Astrocyte of the spinal cord (primary cell): ENCODE measurements around the gene NLRP10.

Source experiments
- DNase-seq: peaks from one replicate; pipeline ENCODE4 v3.0.0; 2011; ENCODE audit warnings: low read depth, low spot score
- H3K4me3 ChIP-seq: 2 replicates; pipeline ENCODE4 v1.5.1; 2011; ENCODE audit warnings: low read depth, mild to moderate bottlenecking, low read length, moderate library complexity
- CTCF ChIP-seq: IDR thresholded peaks from 2 replicates; pipeline ENCODE4 v1.5.1; 2012; ENCODE audit warnings: low read depth, mild to moderate bottlenecking, low read length, inconsistent platforms
- in situ Hi-C: cut with HindIII; loops from 2 replicates; pipeline ENCODE4 v1.10.0; 2017; ENCODE audit warnings: low sequenced_read_pairs

Gene NLRP10

GRCh38 chr11:7981619-7982157, 16.4 kb upstream of the NLRP10 start:
- H3K4me3 ChIP-seq: no peak overlapping the region
- DNase-seq: no peak
- no peak for TF ChIP-seq CTCF
- in situ Hi-C loops: no loop called here

DNA sequence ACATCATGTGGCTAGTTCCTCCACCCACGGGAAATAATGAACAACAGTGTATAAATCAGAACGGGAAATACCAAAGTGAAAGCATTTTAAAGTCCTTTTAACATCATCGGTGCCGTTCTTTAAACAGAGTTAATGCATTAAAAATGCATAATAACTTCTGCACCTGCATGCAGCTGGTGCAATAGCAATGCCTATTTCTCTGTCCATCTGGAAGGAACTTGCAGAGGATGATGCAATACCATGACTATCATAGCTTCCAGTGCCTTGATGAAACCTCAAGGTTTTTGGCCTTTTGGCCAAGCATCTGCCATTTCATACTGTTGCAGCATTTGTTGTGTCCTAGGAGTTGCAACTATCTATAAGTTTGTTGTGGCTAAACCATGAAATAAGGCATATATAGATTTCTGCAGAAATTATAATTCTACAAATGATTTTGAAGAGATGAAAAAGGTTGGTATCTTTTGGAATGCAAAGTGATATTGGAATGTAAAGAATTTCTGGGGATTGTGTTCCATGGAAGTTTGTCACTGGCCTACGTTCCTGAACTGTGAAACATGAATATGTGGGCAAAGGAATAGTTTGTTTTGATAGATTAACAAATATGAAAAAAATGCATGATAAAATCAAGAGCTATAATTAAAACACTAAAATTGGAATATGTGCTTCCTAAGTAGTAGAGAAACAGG, 12.1 kb upstream of the NLRP10 start:
- peak; percentile 83 for DNase-seq
- in situ Hi-C loops: no loop called here
- no peak overlapping the region for H3K4me3 ChIP-seq
- no peak for TF ChIP-seq CTCF

- in situ Hi-C loops: no loop called here
- H3K4me3 ChIP-seq: no peak overlapping the region
- DNase-seq: no peak
- no peak for TF ChIP-seq CTCF
Observed at GRCh38 chr11:7974668-7975067, 9.4 kb upstream of the NLRP10 start.

DNA sequence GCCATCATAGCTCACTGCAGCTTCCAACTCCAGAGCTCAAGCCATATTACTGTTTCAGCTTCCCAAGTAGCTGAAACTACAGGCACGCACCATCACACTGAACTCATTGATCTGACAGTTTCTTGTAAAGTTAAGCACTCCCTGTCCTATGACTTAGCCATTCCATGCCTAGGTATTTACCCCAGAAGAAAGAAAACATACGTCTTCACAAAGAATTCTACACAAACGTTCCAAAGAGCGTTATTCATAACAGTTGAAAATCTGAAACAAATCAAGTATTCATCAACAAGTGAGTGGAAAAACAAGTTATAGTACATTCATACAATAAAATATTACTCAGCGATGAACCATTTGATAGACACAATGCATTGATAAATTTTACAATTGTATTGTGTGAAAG, 7.8 kb upstream of the NLRP10 start:
- DNase-seq: no peak
- in situ Hi-C loops: no loop called here
- no peak overlapping the region for H3K4me3 ChIP-seq
- no peak for TF ChIP-seq CTCF

DNA sequence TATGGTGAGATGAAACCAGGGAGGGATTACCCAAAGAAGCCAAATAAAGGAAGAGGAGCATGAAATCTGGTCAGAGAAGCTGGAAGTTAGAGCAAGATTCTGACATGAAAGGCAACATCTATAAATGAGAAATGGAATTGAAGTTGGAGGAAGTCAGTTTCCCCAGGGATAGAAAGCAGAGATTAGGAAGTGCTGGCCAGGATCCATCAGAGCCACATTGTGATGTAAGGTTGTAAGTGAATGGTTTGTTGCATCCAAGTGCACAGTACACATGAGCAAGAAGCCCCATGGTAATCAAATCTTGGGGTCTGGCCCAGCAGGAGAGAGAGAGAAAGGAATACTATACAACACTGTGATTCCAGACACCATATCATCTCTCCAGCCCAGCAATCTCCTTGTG, 6.6 kb upstream of the NLRP10 start:
- in situ Hi-C loops: no loop called here
- DNase-seq: no peak
- no peak overlapping the region for H3K4me3 ChIP-seq
- no peak for TF ChIP-seq CTCF

DNA sequence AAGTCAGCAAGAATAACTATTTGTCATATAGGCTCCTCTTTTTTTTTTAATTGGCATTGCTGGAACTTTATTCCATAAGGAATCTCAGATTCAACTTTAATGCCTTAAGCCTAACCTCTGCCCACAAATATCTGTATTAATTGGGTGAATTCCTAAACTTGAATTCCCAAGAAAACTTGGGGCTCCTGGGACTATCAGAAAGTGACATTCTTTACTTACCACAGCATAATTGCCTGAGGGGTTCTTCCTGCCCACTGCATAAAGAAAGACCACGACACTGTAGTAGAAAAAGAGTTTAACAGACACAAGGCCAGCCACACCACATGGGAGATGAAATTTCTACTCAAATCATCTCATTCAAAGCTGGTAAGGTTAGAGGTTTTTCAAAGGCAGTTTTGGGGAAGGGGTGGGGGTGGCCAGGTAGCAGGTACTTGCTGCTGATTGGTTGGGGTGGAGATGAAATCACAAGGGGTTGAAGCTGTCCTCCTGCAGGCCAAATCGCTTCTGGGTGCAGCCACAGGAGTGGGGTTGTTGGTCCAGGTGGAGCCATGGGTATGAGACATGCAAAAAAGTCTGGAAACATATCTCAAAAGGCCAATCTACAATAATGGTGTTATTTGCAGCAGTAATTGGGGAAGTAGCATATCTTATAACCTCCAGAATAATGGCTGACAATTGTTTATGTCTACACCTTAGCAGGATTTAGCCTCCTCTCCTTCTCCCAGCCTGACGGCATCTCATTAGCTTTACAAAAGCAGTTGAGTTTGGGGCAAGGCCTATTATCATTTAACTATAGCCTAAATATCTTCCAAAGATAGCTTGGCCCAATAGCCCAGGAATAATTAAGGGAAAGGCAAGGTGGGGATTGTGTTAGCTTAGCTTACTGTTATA, 4.8 kb upstream of the NLRP10 start:
- in situ Hi-C loops: no loop called here
- no peak for DNase-seq
- H3K4me3 ChIP-seq: no peak overlapping the region
- TF ChIP-seq CTCF: no peak
